GM23338 (cell line): Measurements from ENCODE around the gene KRT2. TPM values are rescaled to one million over a fixed set of nuclear protein-coding genes. Genes with fewer than 3 reads are reported as not detected.

ENCODE experiments used
- ATAC-seq: fragments of 200-7000 bp; cut with Tn5 transposase; 3 replicates; pipeline ENCODE4 v1.9.1; 2020
- DNase-seq: peaks from one replicate; pipeline ENCODE4 v3.0.0-alpha.2; 2015; ENCODE audit warnings: low spot score
- H2AFZ ChIP-seq: fragments of 200-600 bp; sonication (generic); 2 replicates; pipeline ENCODE4 v1.8.0; 2016; ENCODE audit warnings: antibody characterized with exemption, mild to moderate bottlenecking, moderate library complexity
- H3F3A ChIP-seq: fragments of 200-600 bp; sonication (generic); replicated peaks from 2 replicates; pipeline ENCODE4 v1.8.0; 2017; ENCODE audit warnings: antibody characterized with exemption, mixed run types, low read depth
- H3K27ac ChIP-seq: fragments of 200-600 bp; sonication (generic); 2 replicates; pipeline ENCODE4 v1.6.1; 2016; ENCODE audit warnings: low read depth
- H3K27me3 ChIP-seq: fragments of 200-600 bp; sonication (generic); 2 replicates; pipeline ENCODE4 v1.8.0; 2016; ENCODE audit warnings: mild to moderate bottlenecking, mixed run types, moderate library complexity; ENCODE audit not compliant: insufficient read depth
- H3K36me3 ChIP-seq: fragments of 200-600 bp; sonication (generic); 2 replicates; pipeline ENCODE4 v1.8.0; 2016; ENCODE audit warnings: mild to moderate bottlenecking; ENCODE audit not compliant: insufficient read depth
- H3K4me1 ChIP-seq: fragments of 200-600 bp; sonication (generic); 2 replicates; pipeline ENCODE4 v1.8.0; 2016; ENCODE audit warnings: mild to moderate bottlenecking, moderate library complexity; ENCODE audit not compliant: insufficient read depth
- H3K4me2 ChIP-seq: fragments of 200-600 bp; sonication (generic); 2 replicates; pipeline ENCODE4 v1.7.1; 2017; ENCODE audit warnings: mixed run types
- H3K4me3 ChIP-seq: fragments of 200-600 bp; sonication (generic); 2 replicates; pipeline ENCODE4 v1.6.1; 2016; ENCODE audit warnings: mixed run types
- H3K79me2 ChIP-seq: fragments of 200-600 bp; sonication (generic); replicated peaks from 2 replicates; pipeline ENCODE4 v1.8.0; 2017; ENCODE audit warnings: mild to moderate bottlenecking; ENCODE audit not compliant: insufficient read depth
- H3K9me2 ChIP-seq: fragments of 200-600 bp; sonication (generic); 2 replicates; pipeline ENCODE4 v1.8.0; 2017; ENCODE audit not compliant: insufficient read depth
- H4K20me1 ChIP-seq: fragments of 200-600 bp; sonication (generic); replicated peaks from 2 replicates; pipeline ENCODE4 v1.8.0; 2017; ENCODE audit warnings: mild to moderate bottlenecking; ENCODE audit not compliant: insufficient read depth
- H3K27ac Mint-ChIP-seq: 2 replicates; pipeline ENCODE4 v1.8.0; 2020; ENCODE audit warnings: inconsistent platforms, mild to moderate bottlenecking, moderate library complexity, mixed read lengths
- H3K27me3 Mint-ChIP-seq: 3 replicates; pipeline ENCODE4 v1.8.0; 2022; ENCODE audit warnings: low read depth, mild to moderate bottlenecking, moderate library complexity, mixed read lengths, inconsistent platforms; ENCODE audit not compliant: insufficient read depth, poor library complexity
- H3K36me3 Mint-ChIP-seq: 3 replicates; pipeline ENCODE4 v1.8.0; 2021; ENCODE audit warnings: low read depth, mild to moderate bottlenecking, inconsistent platforms, moderate library complexity, mixed read lengths
- H3K4me1 Mint-ChIP-seq: 3 replicates; pipeline ENCODE4 v1.8.0; 2020; ENCODE audit warnings: mild to moderate bottlenecking, inconsistent platforms, mixed read lengths
- H3K4me3 Mint-ChIP-seq: 3 replicates; pipeline ENCODE4 v1.8.0; 2021; ENCODE audit warnings: moderate library complexity, mild to moderate bottlenecking, inconsistent platforms, mixed read lengths
- H3K9me3 Mint-ChIP-seq: 3 replicates; pipeline ENCODE4 v1.8.0; 2020; ENCODE audit warnings: moderate library complexity, mild to moderate bottlenecking, inconsistent platforms, mixed read lengths
- JUNB ChIP-seq: IDR thresholded peaks from one replicate; pipeline ENCODE4 v1.6.1; 2016; ENCODE audit warnings: antibody characterized with exemption; ENCODE audit not compliant: unreplicated experiment
- STAT1 ChIP-seq: IDR thresholded peaks from one replicate; pipeline ENCODE4 v1.6.1; 2016; ENCODE audit warnings: antibody characterized with exemption; ENCODE audit not compliant: unreplicated experiment
- ZNF331 ChIP-seq: fragments of 250-450 bp; sonication (Bioruptor Pico); IDR thresholded peaks from 2 replicates; pipeline ENCODE4 v1.5.0; 2020; ENCODE audit warnings: low read depth, mild to moderate bottlenecking, moderate library complexity
- polyA plus RNA-seq: library from polyadenylated mRNA; unstranded; fragments of >200 nt; fragmentation: Nextera tagmentation; extraction: Ambion mirVana; gene quantifications from 2 replicates; pipeline ENCODE4 v1.2.1, GENCODE V29; 2016
- total RNA-seq: library from RNA; depleted of rRNA; stranded (reverse); fragments of >200 nt; shearing (Covaris generic); gene quantifications from 2 replicates; pipeline ENCODE4 v1.2.3, GENCODE V29; 2014
- TF ChIP-seq, protein P1 (sequence below): IDR thresholded peaks from one replicate; pipeline ENCODE4 v1.6.1; 2018; ENCODE audit warnings: antibody characterized with exemption; ENCODE audit not compliant: unreplicated experiment
- TF ChIP-seq, protein P2 (sequence below), 2 experiments: fragments of 200-600 bp in 1 of 2; sonication (generic) in 1 of 2; conservative IDR thresholded peaks; 2 replicates each; pipeline versions ENCODE4 v1.5.1 to v1.6.1; 2016 to 2017; ENCODE audit warnings: antibody characterized with exemption in 2 of 2, low read depth in 2 of 2, mild to moderate bottlenecking in 2 of 2, moderate library complexity in 1 of 2
- TF ChIP-seq, protein P3 (sequence below): IDR thresholded peaks from 2 replicates; pipeline ENCODE4 v1.6.1; 2016; ENCODE audit warnings: antibody characterized with exemption
- TF ChIP-seq, protein P4 (sequence below): fragments of 250-450 bp; sonication (Bioruptor Pico); IDR thresholded peaks from 2 replicates; pipeline ENCODE4 v1.5.0; 2020; ENCODE audit warnings: mild to moderate bottlenecking, moderate library complexity

Gene KRT2
- total and polyA plus RNA-seq, 2 experiments from 2014 or later = not detected

DNA sequence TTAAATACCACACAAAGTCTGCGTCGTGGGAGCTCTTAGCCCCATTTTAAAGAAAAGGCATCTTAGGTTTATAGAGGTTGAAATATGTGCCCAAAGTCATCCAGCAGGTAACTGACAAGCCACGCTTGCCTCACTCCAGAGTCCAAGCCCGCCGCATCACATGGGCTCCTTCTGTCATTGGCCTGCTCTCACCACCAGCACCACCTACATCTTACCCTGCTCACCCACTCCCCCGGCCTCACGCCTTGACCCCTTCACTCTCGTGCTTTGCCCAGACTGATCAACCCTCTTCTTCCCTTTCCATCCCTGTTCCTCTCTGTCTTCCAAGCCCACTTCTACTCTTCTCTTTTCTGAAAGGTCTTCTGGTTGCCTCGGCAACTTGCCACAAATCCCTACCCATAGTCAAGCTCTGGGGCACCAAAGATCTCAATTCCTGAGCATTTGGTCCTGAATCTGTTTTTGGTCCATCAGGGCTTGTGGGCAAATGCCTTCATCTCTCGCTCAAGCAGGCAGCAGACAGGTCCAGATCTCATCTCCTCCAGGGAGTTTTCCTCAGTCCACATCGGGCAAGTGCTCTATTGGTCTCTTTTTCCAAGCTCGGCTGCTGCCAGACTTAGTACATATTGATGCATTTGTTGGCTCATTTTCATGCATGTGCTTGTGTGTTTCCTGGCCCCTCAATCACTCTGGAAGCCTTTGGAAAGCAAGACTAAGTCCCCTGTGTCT, 31.7 kb upstream of the KRT2 start:
- Histone ChIP-seq H3K36me3 (no peaks in the 10 kb centered on the region), H3F3A (no peaks in the 10 kb centered on the region), H3K9me2 (peaks cover 9% of the 10 kb centered on the region; the same call in 1 of the 2 replicates), H2AFZ (no peak overlapping the region), H3K4me2 (no peak overlapping the region), H3K4me3 (no peak overlapping the region), H3K27me3 (no peaks in the 10 kb centered on the region), H3K4me1 (no peaks in the 10 kb centered on the region), H3K27ac (no peak overlapping the region), H4K20me1 (no peaks in the 10 kb centered on the region), H3K79me2 (no peaks in the 10 kb centered on the region)
- no peak for TF ChIP-seq JUNB
- no peak for TF ChIP-seq ZNF331 (CRISPR knock-in tag)
- H3K27me3 Mint-ChIP-seq = peaks cover 7% of the 10 kb centered on the region
- no peaks in the 10 kb centered on the region for H3K36me3 Mint-ChIP-seq
- H3K9me3 Mint-ChIP-seq = no peaks in the 10 kb centered on the region
- no peak overlapping the region for H3K27ac Mint-ChIP-seq
- H3K4me3 Mint-ChIP-seq = no peak overlapping the region
- ATAC-seq (no peak), DNase-seq (no peak)
- no peaks in the 10 kb centered on the region; the same call in 2 of the 3 replicates for H3K4me1 Mint-ChIP-seq

DNA sequence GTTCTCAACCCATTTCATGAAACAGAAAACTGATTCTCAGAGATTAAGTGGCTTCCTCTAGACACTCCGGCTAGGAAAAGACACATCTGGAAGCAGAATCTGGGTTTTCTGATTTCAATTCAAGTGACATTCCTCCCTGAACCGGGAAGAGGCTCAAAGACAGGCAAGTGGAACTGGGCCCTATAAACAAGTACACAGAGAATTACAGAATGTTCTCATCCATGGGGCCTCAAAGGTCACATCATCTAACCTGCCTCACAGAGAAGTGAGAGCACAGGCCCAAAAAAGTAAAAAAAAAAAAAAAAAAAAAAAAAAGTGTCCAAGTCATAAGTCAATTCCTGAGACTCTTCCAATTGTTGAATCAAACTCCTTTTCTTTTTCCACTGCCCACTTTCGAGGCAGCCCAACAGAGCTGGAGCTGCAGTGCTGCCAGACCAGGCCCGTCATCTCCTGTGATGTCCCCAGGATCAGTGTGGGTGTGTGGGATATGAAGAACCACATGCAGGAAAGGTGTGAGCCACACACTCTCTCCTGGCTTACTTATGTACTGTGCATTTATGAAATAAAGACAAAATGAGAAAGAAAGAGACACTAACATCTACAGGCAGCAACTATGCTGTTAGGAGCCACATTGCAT, 31.0 kb upstream of the KRT2 start:
- Mint-ChIP-seq H3K4me1 (no peaks in the 10 kb centered on the region; the same call in 2 of the 3 replicates), H3K27me3 (peaks cover 3% of the 10 kb centered on the region), H3K4me3 (no peak overlapping the region), H3K9me3 (no peaks in the 10 kb centered on the region), H3K27ac (no peak overlapping the region), H3K36me3 (no peaks in the 10 kb centered on the region)
- Histone ChIP-seq H3K4me2 (no peak overlapping the region), H3K36me3 (no peaks in the 10 kb centered on the region), H4K20me1 (no peaks in the 10 kb centered on the region), H3F3A (no peaks in the 10 kb centered on the region), H3K4me3 (no peak overlapping the region), H3K27ac (no peak overlapping the region), H2AFZ (no peak overlapping the region), H3K9me2 (peaks cover 9% of the 10 kb centered on the region; the same call in 1 of the 2 replicates), H3K27me3 (no peaks in the 10 kb centered on the region), H3K4me1 (no peaks in the 10 kb centered on the region), H3K79me2 (no peaks in the 10 kb centered on the region)
- ATAC-seq (no peak), DNase-seq (no peak)
- TF ChIP-seq, protein P1, sequence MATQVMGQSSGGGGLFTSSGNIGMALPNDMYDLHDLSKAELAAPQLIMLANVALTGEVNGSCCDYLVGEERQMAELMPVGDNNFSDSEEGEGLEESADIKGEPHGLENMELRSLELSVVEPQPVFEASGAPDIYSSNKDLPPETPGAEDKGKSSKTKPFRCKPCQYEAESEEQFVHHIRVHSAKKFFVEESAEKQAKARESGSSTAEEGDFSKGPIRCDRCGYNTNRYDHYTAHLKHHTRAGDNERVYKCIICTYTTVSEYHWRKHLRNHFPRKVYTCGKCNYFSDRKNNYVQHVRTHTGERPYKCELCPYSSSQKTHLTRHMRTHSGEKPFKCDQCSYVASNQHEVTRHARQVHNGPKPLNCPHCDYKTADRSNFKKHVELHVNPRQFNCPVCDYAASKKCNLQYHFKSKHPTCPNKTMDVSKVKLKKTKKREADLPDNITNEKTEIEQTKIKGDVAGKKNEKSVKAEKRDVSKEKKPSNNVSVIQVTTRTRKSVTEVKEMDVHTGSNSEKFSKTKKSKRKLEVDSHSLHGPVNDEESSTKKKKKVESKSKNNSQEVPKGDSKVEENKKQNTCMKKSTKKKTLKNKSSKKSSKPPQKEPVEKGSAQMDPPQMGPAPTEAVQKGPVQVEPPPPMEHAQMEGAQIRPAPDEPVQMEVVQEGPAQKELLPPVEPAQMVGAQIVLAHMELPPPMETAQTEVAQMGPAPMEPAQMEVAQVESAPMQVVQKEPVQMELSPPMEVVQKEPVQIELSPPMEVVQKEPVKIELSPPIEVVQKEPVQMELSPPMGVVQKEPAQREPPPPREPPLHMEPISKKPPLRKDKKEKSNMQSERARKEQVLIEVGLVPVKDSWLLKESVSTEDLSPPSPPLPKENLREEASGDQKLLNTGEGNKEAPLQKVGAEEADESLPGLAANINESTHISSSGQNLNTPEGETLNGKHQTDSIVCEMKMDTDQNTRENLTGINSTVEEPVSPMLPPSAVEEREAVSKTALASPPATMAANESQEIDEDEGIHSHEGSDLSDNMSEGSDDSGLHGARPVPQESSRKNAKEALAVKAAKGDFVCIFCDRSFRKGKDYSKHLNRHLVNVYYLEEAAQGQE = no peak
- TF ChIP-seq, protein P2, sequence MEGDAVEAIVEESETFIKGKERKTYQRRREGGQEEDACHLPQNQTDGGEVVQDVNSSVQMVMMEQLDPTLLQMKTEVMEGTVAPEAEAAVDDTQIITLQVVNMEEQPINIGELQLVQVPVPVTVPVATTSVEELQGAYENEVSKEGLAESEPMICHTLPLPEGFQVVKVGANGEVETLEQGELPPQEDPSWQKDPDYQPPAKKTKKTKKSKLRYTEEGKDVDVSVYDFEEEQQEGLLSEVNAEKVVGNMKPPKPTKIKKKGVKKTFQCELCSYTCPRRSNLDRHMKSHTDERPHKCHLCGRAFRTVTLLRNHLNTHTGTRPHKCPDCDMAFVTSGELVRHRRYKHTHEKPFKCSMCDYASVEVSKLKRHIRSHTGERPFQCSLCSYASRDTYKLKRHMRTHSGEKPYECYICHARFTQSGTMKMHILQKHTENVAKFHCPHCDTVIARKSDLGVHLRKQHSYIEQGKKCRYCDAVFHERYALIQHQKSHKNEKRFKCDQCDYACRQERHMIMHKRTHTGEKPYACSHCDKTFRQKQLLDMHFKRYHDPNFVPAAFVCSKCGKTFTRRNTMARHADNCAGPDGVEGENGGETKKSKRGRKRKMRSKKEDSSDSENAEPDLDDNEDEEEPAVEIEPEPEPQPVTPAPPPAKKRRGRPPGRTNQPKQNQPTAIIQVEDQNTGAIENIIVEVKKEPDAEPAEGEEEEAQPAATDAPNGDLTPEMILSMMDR (conservative IDR thresholded peaks at IDR 0.05; ENCODE audit: low read depth in 2 of 2) = no peak
- TF ChIP-seq, protein P3, sequence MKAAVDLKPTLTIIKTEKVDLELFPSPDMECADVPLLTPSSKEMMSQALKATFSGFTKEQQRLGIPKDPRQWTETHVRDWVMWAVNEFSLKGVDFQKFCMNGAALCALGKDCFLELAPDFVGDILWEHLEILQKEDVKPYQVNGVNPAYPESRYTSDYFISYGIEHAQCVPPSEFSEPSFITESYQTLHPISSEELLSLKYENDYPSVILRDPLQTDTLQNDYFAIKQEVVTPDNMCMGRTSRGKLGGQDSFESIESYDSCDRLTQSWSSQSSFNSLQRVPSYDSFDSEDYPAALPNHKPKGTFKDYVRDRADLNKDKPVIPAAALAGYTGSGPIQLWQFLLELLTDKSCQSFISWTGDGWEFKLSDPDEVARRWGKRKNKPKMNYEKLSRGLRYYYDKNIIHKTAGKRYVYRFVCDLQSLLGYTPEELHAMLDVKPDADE = no peak
- no peak for TF ChIP-seq STAT1
- TF ChIP-seq, protein P4, sequence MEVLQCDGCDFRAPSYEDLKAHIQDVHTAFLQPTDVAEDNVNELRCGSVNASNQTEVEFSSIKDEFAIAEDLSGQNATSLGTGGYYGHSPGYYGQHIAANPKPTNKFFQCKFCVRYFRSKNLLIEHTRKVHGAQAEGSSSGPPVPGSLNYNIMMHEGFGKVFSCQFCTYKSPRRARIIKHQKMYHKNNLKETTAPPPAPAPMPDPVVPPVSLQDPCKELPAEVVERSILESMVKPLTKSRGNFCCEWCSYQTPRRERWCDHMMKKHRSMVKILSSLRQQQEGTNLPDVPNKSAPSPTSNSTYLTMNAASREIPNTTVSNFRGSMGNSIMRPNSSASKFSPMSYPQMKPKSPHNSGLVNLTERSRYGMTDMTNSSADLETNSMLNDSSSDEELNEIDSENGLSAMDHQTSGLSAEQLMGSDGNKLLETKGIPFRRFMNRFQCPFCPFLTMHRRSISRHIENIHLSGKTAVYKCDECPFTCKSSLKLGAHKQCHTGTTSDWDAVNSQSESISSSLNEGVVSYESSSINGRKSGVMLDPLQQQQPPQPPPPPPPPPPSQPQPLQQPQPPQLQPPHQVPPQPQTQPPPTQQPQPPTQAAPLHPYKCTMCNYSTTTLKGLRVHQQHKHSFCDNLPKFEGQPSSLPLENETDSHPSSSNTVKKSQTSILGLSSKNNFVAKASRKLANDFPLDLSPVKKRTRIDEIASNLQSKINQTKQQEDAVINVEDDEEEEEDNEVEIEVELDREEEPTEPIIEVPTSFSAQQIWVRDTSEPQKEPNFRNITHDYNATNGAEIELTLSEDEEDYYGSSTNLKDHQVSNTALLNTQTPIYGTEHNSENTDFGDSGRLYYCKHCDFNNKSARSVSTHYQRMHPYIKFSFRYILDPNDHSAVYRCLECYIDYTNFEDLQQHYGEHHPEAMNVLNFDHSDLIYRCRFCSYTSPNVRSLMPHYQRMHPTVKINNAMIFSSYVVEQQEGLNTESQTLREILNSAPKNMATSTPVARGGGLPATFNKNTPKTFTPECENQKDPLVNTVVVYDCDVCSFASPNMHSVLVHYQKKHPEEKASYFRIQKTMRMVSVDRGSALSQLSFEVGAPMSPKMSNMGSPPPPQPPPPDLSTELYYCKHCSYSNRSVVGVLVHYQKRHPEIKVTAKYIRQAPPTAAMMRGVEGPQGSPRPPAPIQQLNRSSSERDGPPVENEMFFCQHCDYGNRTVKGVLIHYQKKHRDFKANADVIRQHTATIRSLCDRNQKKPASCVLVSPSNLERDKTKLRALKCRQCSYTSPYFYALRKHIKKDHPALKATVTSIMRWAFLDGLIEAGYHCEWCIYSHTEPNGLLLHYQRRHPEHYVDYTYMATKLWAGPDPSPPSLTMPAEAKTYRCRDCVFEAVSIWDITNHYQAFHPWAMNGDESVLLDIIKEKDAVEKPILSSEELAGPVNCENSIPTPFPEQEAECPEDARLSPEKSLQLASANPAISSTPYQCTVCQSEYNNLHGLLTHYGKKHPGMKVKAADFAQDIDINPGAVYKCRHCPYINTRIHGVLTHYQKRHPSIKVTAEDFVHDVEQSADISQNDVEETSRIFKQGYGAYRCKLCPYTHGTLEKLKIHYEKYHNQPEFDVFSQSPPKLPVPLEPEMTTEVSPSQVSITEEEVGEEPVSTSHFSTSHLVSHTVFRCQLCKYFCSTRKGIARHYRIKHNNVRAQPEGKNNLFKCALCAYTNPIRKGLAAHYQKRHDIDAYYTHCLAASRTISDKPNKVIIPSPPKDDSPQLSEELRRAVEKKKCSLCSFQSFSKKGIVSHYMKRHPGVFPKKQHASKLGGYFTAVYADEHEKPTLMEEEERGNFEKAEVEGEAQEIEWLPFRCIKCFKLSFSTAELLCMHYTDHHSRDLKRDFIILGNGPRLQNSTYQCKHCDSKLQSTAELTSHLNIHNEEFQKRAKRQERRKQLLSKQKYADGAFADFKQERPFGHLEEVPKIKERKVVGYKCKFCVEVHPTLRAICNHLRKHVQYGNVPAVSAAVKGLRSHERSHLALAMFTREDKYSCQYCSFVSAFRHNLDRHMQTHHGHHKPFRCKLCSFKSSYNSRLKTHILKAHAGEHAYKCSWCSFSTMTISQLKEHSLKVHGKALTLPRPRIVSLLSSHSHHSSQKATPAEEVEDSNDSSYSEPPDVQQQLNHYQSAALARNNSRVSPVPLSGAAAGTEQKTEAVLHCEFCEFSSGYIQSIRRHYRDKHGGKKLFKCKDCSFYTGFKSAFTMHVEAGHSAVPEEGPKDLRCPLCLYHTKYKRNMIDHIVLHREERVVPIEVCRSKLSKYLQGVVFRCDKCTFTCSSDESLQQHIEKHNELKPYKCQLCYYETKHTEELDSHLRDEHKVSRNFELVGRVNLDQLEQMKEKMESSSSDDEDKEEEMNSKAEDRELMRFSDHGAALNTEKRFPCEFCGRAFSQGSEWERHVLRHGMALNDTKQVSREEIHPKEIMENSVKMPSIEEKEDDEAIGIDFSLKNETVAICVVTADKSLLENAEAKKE (CRISPR knock-in tag) = no peak
- TF ChIP-seq JUNB = no peak
